Measurements from ENCODE around the gene BLM. TPM values are rescaled to one million over a fixed set of nuclear protein-coding genes. Genes with fewer than 3 reads are reported as not detected.

Gene BLM
- total RNA-seq, 6 experiments from 2014 or later, result 2.8 to 7.7 (median 6.1) TPM

DNA sequence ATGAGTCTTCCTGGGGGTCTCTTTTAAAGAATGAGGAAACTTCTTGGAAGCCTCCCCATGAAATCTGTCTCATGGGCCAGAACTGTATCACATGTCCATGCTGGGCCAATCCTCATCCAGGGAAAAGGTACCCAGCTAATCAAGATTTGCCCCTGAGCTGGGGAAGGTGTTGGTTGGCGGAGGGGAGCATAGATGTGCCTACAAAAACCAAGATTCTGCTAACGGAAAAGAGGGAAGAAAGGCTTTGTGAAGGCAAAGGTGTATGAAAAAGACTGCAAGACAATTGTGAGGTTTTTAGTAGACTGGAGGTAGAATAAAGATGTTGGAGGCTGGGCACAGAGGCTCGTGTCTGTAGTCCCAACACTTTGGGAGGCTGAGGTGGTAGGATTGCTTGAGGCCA lies 18.5 kb upstream of the BLM start:
- H3K4me3 Mint-ChIP-seq, result no peak overlapping the region
- no peaks in the 10 kb centered on the region for H3K4me1 Mint-ChIP-seq (ENCODE audit: low read depth)
- TF ChIP-seq, protein P1, sequence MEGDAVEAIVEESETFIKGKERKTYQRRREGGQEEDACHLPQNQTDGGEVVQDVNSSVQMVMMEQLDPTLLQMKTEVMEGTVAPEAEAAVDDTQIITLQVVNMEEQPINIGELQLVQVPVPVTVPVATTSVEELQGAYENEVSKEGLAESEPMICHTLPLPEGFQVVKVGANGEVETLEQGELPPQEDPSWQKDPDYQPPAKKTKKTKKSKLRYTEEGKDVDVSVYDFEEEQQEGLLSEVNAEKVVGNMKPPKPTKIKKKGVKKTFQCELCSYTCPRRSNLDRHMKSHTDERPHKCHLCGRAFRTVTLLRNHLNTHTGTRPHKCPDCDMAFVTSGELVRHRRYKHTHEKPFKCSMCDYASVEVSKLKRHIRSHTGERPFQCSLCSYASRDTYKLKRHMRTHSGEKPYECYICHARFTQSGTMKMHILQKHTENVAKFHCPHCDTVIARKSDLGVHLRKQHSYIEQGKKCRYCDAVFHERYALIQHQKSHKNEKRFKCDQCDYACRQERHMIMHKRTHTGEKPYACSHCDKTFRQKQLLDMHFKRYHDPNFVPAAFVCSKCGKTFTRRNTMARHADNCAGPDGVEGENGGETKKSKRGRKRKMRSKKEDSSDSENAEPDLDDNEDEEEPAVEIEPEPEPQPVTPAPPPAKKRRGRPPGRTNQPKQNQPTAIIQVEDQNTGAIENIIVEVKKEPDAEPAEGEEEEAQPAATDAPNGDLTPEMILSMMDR (IDR thresholded peaks at IDR 0.05), result no peak
- DNase-seq, result no peak
- H3K27me3 Mint-ChIP-seq (ENCODE audit: insufficient read depth), result peaks cover 1% of the 10 kb centered on the region; the same call in 1 of the 2 replicates
- H3K27ac Mint-ChIP-seq, result no peak overlapping the region
- H3K36me3 Mint-ChIP-seq (ENCODE audit: low read depth), result no peaks in the 10 kb centered on the region
- H3K9me3 Mint-ChIP-seq, result no peaks in the 10 kb centered on the region

DNA sequence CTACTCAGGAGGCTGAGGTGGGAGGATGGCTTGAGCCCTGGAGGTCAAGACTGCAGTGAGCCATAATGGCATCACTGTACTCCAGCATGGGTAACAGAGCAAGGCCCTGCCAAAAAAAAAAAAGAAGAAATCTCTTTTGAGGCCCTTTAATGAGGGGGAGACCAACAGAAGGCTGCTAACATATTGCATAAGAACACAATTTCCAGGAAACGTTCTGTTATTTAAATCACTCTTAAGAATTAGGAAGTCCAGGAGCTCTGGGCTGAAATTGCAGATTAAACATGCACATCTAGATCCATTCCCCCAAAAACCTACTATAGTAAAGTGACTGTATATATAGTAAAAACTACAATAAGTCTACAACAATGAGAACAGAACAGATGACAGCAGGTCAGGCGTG lies 16.1 kb upstream of the BLM start:
- no peak overlapping the region for H3K27ac Mint-ChIP-seq
- H3K9me3 Mint-ChIP-seq, result no peaks in the 10 kb centered on the region
- H3K4me1 Mint-ChIP-seq (ENCODE audit: low read depth), result no peaks in the 10 kb centered on the region
- peaks cover 1% of the 10 kb centered on the region; the same call in 1 of the 2 replicates for H3K27me3 Mint-ChIP-seq (ENCODE audit: insufficient read depth)
- DNase-seq, result no peak
- no peaks in the 10 kb centered on the region for H3K36me3 Mint-ChIP-seq (ENCODE audit: low read depth)
- no peak overlapping the region for H3K4me3 Mint-ChIP-seq
- TF ChIP-seq, protein P1 (IDR thresholded peaks at IDR 0.05), result no peak

DNA sequence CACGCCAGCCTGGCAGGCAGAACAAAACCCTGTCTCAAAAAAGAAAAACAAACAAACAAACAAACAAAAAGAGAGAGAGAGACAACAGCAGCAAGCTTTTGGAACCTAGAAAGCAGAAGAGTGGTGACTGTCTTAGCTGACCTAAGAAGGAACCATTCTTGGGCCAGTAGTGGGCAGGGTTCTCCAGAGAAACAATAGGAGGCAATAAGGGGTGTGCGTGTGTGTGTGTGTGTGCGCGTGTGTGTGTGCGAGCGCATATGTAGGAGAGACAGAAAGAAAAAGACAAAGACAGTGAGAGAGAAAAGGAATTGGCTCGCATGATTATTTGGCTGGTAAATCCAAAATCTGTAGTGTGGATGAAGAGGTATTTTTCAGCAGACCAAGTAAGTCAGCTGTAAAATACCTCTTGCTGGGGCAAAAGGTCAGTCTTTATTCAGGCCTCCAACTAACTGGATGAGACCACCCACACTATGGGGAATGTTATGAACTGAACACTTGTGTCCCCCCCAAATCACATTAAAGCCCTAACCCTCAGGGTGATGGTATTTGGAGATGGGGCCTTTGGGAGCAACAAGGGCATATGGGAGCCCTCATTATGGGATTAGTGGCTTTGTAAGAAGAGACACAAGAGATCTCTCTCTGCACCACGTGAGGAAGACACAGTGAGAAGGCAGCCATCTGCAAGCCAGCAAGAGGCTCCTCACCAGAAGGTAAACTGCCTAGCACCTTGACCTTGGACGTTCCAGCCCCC lies 15.1 kb upstream of the BLM start:
- no peaks in the 10 kb centered on the region for H3K36me3 Mint-ChIP-seq (ENCODE audit: low read depth)
- DNase-seq, result no peak

DNA sequence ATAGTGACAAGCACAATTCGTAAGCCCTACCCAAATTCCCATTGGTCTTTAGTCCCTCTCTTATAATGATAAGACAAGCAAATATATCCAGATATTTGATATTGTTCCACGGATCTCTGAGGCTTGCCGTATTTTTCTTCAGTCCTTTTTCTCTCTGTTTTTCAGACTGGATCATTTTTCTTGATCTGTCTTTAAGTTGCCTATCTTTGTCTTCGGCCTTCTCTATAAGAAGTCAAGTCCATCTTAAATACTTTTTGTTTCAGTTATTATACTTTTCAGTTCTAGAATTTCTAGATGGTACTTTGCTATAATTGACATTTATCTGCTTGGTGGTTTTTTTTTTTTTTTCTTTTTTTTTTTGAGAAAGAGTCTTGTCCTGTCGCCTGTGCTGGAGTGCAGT lies 13.7 kb upstream of the BLM start:
- H3K27ac Mint-ChIP-seq, result no peak overlapping the region
- no peaks in the 10 kb centered on the region for H3K36me3 Mint-ChIP-seq (ENCODE audit: low read depth)
- TF ChIP-seq, protein P1 (IDR thresholded peaks at IDR 0.05), result no peak
- no peak for DNase-seq
- H3K4me3 Mint-ChIP-seq, result no peak overlapping the region
- peaks cover 1% of the 10 kb centered on the region; the same call in 1 of the 2 replicates for H3K27me3 Mint-ChIP-seq (ENCODE audit: insufficient read depth)
- no peaks in the 10 kb centered on the region for H3K9me3 Mint-ChIP-seq
- H3K4me1 Mint-ChIP-seq (ENCODE audit: low read depth), result no peaks in the 10 kb centered on the region

More for the DNA sequence above, 15.1 kb upstream of the BLM start:
- TF ChIP-seq, protein P1 (IDR thresholded peaks at IDR 0.05), result no peak
- Mint-ChIP-seq H3K4me3 (no peak overlapping the region), H3K27me3 (ENCODE audit: insufficient read depth) (peaks cover 1% of the 10 kb centered on the region; the same call in 1 of the 2 replicates), H3K27ac (no peak overlapping the region), H3K4me1 (ENCODE audit: low read depth) (no peaks in the 10 kb centered on the region), H3K9me3 (no peaks in the 10 kb centered on the region)

DNA sequence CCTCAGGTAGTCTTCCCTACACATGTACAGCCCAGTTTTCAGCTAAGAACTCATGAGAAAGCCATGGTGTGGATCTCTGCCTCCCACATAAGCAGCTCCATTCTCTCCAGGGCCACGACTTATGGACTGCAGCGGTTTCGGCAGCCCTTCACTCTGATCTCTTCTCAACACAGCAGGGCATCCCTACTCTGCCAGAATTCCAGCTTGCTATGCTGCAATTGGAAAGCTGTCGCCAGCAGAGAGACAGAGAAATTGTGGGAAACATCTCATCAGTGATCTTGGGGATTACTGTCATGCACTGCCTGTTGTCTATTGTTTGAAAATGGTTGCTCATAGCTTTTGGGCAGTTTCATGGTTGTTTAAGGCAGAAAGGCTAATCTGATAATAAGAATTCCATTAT lies 11.9 kb upstream of the BLM start:
- Mint-ChIP-seq H3K36me3 (ENCODE audit: low read depth) (no peaks in the 10 kb centered on the region), H3K27me3 (ENCODE audit: insufficient read depth) (no peaks in the 10 kb centered on the region; the same call in 1 of the 2 replicates), H3K4me3 (no peak overlapping the region), H3K9me3 (no peaks in the 10 kb centered on the region), H3K27ac (no peak overlapping the region), H3K4me1 (ENCODE audit: low read depth) (no peaks in the 10 kb centered on the region)
- TF ChIP-seq, protein P1 (IDR thresholded peaks at IDR 0.05), result no peak
- no peak for DNase-seq
